Stomach (tissue), 4 donors: ENCODE measurements around the gene RET.

ENCODE experiments used
- CTCF ChIP-seq, 7 experiments: fragments of 450-650 bp in 4 of 7; fragments of 200-600 bp in 3 of 7; sonication (generic) in 3 of 7; IDR thresholded peaks; one replicate each; pipeline ENCODE4 v1.5.1; 2016 to 2019; ENCODE audit warnings: antibody characterized with exemption in 7 of 7, control low read depth in 2 of 7, mild to moderate bottlenecking in 1 of 7
- POLR2AphosphoS5 ChIP-seq, 3 donors: sonication (generic); formaldehyde crosslinking; IDR thresholded peaks; one replicate each; pipeline ENCODE4 v1.6.1; 2016; ENCODE audit warnings: antibody characterized with exemption in 3 of 3

- TF ChIP-seq CTCF (IDR thresholded peaks at IDR 0.05) = no peak
- TF ChIP-seq POLR2AphosphoS5 (IDR thresholded peaks at IDR 0.05) = no peak
Measured at GRCh38 chr10:43109671-43110249, 32.9 kb downstream of the RET start.
